GM12878 (cell line): ENCODE results near the gene RETN. TPM values are rescaled to one million over a fixed set of nuclear protein-coding genes. Genes with fewer than 3 reads are reported as not detected.

Experiments used
- BCLAF1 ChIP-seq: fragments of 450-650 bp; IDR thresholded peaks from 2 replicates; pipeline ENCODE4 v1.6.1; 2017; ENCODE audit warnings: antibody characterized with exemption, mild to moderate bottlenecking, moderate library complexity
- BHLHE40 ChIP-seq, 2 experiments: fragments of 450-650 bp in 1 of 2; IDR thresholded peaks; 2 replicates each; pipeline ENCODE4 v1.6.1; 2011 to 2017; ENCODE audit warnings: low read depth in 2 of 2, borderline replicate concordance in 1 of 2, improper control_type of control experiment in 1 of 2, low read length in 1 of 2, mild to moderate bottlenecking in 1 of 2
- CBFB ChIP-seq: IDR thresholded peaks from 2 replicates; pipeline ENCODE4 v1.6.1; 2016; ENCODE audit warnings: antibody characterized with exemption, low read depth
- EED ChIP-seq: sonication (generic); IDR thresholded peaks from 2 replicates; pipeline ENCODE4 v1.6.1; 2016; ENCODE audit warnings: antibody characterized with exemption, low read depth
- EP300 ChIP-seq, 2 experiments: fragments of 150-350 bp in 1 of 2; IDR thresholded peaks; 2 replicates each; pipeline ENCODE4 v1.6.1; 2011 to 2012; ENCODE audit warnings: low read depth in 2 of 2, low read length in 2 of 2, borderline replicate concordance in 1 of 2, improper control_type of control experiment in 1 of 2, inconsistent platforms in 1 of 2; ENCODE audit not compliant: control insufficient read depth in 1 of 2
- ESRRA ChIP-seq: IDR thresholded peaks from 2 replicates; pipeline ENCODE4 v1.6.1; 2012; ENCODE audit warnings: mild to moderate bottlenecking, low read length, improper control_type of control experiment
- FOXK2 ChIP-seq: fragments of 450-650 bp; IDR thresholded peaks from 2 replicates; pipeline ENCODE4 v1.6.1; 2017; ENCODE audit warnings: mild to moderate bottlenecking, moderate library complexity
- IRF4 ChIP-seq: IDR thresholded peaks from 2 replicates; pipeline ENCODE4 v1.6.1; 2011; ENCODE audit warnings: low read depth, low read length
- JUNB ChIP-seq: IDR thresholded peaks from 2 replicates; pipeline ENCODE4 v1.6.1; 2016; ENCODE audit warnings: antibody characterized with exemption, mild to moderate bottlenecking
- JUND ChIP-seq: IDR thresholded peaks from 2 replicates; pipeline ENCODE4 v1.6.1; 2012; ENCODE audit warnings: low read depth, mild to moderate bottlenecking, low read length, improper control_type of control experiment, moderate library complexity
- MYB ChIP-seq: fragments of 150-350 bp; IDR thresholded peaks from 2 replicates; pipeline ENCODE4 v1.6.1; 2014; ENCODE audit warnings: mild to moderate bottlenecking, low read depth, low read length, borderline replicate concordance
- NR2C2 ChIP-seq: IDR thresholded peaks from 2 replicates; pipeline ENCODE4 v1.6.1; 2011; ENCODE audit warnings: borderline replicate concordance, low read depth; ENCODE audit not compliant: control insufficient read depth, insufficient read length
- NR2F1 ChIP-seq: fragments of 450-650 bp; conservative IDR thresholded peaks from 2 replicates; pipeline ENCODE4 v1.6.1; 2017; ENCODE audit warnings: mild to moderate bottlenecking
- PBX3 ChIP-seq: IDR thresholded peaks from 2 replicates; pipeline ENCODE4 v1.6.1; 2011; ENCODE audit warnings: mild to moderate bottlenecking, low read depth, low read length, moderate library complexity; ENCODE audit not compliant: insufficient replicate concordance
- RAD21 ChIP-seq: IDR thresholded peaks from 2 replicates; pipeline ENCODE4 v1.6.1; 2011; ENCODE audit warnings: mild to moderate bottlenecking, low read depth, low read length, moderate library complexity; ENCODE audit not compliant: insufficient read depth
- SMARCA5 ChIP-seq: fragments of 450-650 bp; IDR thresholded peaks from 2 replicates; pipeline ENCODE4 v1.6.1; 2017; ENCODE audit warnings: mild to moderate bottlenecking
- SMC3 ChIP-seq: IDR thresholded peaks from 2 replicates; pipeline ENCODE4 v1.6.1; 2011; ENCODE audit warnings: low read length, improper control_type of control experiment, borderline replicate concordance
- STAT3 ChIP-seq: IDR thresholded peaks from 2 replicates; pipeline ENCODE4 v1.6.1; 2011; ENCODE audit warnings: low read depth, low read length, improper control_type of control experiment
- SUPT20H ChIP-seq: IDR thresholded peaks from 2 replicates; pipeline ENCODE4 v1.6.1; 2011; ENCODE audit warnings: low read depth, mild to moderate bottlenecking, low read length, moderate library complexity, borderline replicate concordance; ENCODE audit not compliant: control insufficient read depth
- TARDBP ChIP-seq: IDR thresholded peaks from 2 replicates; pipeline ENCODE4 v1.6.1; 2016; ENCODE audit warnings: borderline replicate concordance
- TCF12 ChIP-seq: IDR thresholded peaks from 2 replicates; pipeline ENCODE4 v1.6.1; 2011; ENCODE audit warnings: low read depth, mild to moderate bottlenecking, low read length
- YY1 ChIP-seq: IDR thresholded peaks from 2 replicates; pipeline ENCODE4 v1.6.1; 2011; ENCODE audit warnings: low read depth, mild to moderate bottlenecking, low read length
- ZBED1 ChIP-seq: IDR thresholded peaks from 2 replicates; pipeline ENCODE4 v1.6.1; 2016; ENCODE audit warnings: borderline replicate concordance
- ZNF274 ChIP-seq: IDR thresholded peaks from one replicate; pipeline ENCODE4 v1.8.0; 2011; ENCODE audit not compliant: insufficient read length, insufficient read depth
- polyA plus RNA-seq, 11 experiments: library from polyadenylated mRNA; depleted of rRNA in 4 of 11; unstranded in 6 of 11; stranded (reverse) in 5 of 11; fragments of >200 nt; fragmentation: Nextera tagmentation in 4 of 11; fragmentation: Illumina TruSeq in 1 of 11; extraction: Ambion mirVana in 4 of 11; extraction: Trizol in 1 of 11; gene quantifications; 1 replicate in 1 of 11; 2 replicates in 10 of 11; pipeline versions ENCODE4 v1.2.1 to v1.2.3, GENCODE V29; 2011 to 2016; ENCODE audit warnings: inconsistent platforms in 2 of 11, missing spikeins in 2 of 11, low read depth in 1 of 11
- total RNA-seq, 4 experiments: library from RNA; depleted of rRNA in 3 of 4; stranded (reverse); fragments of >200 nt in 3 of 4; fragmentation: Illumina TruSeq in 1 of 4; extraction: Trizol in 1 of 4; gene quantifications; 2 replicates each; pipeline versions ENCODE4 v1.2.1 to v1.2.3, GENCODE V29; 2013 to 2021
- TF ChIP-seq, protein P1 (sequence below): fragments of 450-650 bp; IDR thresholded peaks from 2 replicates; pipeline ENCODE4 v1.6.1; 2017; ENCODE audit warnings: mild to moderate bottlenecking, low read depth, inconsistent platforms; ENCODE audit not compliant: poor library complexity, severe bottlenecking

The RETN gene
- total and polyA plus RNA-seq, 10 of the 15 experiments (the other 5 are each of a cell fraction or from before 2014, with no cell fraction given): 0.26 TPM; not detected in 9

DNA sequence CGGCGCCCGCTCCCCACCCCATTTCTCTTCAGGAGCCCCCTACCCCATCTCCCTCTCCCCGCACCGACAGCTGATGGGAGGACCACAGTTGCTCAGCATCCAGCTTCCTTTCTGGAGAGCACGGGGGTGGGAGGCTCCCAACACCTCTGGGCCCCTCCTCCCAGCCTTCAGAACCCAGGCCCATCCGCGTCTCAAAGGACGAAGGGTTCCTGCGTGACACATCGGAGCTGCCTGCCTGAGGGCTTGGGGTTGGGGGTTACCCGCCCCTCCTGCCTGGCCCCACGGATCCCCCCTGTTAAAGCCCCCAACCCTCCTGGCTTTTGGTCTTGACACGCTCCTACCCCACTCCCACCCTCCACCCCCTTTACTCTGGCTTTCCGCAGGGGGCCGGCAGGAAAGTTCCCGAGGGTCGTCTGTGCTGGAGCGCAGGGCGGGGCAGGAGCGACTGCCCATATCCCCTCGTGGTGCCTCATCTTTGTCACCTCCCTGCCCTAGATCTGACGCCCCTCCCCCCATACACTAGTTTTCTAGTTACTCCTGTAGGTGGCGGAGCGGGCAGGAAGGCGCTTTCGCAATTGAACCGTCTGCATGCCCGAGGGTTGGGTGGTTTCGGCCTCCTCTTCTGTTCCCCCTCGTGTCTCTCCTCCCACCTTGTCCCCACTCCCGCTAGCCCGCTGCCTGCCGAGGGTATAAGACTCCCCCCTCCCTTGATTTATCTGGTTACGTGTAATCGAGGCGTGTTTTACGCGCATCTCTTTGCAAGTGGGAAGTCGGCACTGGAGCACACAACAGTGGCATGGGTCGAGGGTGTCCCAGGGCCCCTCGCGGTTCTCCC, 12.7 kb downstream of the RETN start (continued):
- TF ChIP-seq ESRRA (no peak), BHLHE40 (IDR thresholded peaks at IDR 0.05; ENCODE audit: borderline replicate concordance in 1 of 2, low read depth in 2 of 2, low read length in 1 of 2) (peak; percentile 8 to 16; a peak in 2 of 4 replicates), ZBED1 (no peak), NR2F1 (0 out of 2 replicates have a peak, but pooled peaks have one; percentile 13), MYB (no peak), NR2C2 (no peak), SUPT20H (no peak), IRF4 (0 out of 2 replicates have a peak, but pooled peaks have one; percentile 15), PBX3 (no peak), BCLAF1 (no peak), JUND (no peak), EP300 (IDR thresholded peaks at IDR 0.05; ENCODE audit: borderline replicate concordance in 1 of 2, control insufficient read depth in 1 of 2, low read depth in 2 of 2, low read length in 2 of 2) (no peak; a peak in 1 of 4 replicates), EED (no peak), SMC3 (peak; percentile 68), SMARCA5 (peak; percentile 37; the same call in 1 of the 2 replicates), TARDBP (0 out of 2 replicates have a peak, but pooled peaks have one; percentile 41), FOXK2 (no peak), JUNB (no peak), YY1 (peak; percentile 73; the same call in 1 of the 2 replicates), CBFB (no peak), STAT3 (no peak), ZNF274 (no peak), RAD21 (peak; percentile 78), TCF12 (peak; percentile 66)
- TF ChIP-seq, protein P1, sequence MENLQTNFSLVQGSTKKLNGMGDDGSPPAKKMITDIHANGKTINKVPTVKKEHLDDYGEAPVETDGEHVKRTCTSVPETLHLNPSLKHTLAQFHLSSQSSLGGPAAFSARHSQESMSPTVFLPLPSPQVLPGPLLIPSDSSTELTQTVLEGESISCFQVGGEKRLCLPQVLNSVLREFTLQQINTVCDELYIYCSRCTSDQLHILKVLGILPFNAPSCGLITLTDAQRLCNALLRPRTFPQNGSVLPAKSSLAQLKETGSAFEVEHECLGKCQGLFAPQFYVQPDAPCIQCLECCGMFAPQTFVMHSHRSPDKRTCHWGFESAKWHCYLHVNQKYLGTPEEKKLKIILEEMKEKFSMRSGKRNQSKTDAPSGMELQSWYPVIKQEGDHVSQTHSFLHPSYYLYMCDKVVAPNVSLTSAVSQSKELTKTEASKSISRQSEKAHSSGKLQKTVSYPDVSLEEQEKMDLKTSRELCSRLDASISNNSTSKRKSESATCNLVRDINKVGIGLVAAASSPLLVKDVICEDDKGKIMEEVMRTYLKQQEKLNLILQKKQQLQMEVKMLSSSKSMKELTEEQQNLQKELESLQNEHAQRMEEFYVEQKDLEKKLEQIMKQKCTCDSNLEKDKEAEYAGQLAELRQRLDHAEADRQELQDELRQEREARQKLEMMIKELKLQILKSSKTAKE: peak; percentile 38
